MM.1S (cell line): ENCODE data around the gene SLC9B1.

Experiments
- DNase-seq: peaks from one replicate; pipeline ENCODE4 v3.0.0-alpha.2; 2015
- H2AFZ ChIP-seq: fragments of 300-600 bp; sonication (generic); 2 replicates; pipeline ENCODE4 v1.6.0; 2016; ENCODE audit warnings: antibody characterized with exemption, low read length
- H3F3A ChIP-seq: fragments of 300-600 bp; sonication (generic); 2 replicates; pipeline ENCODE4 v1.6.1; 2016; ENCODE audit warnings: mild to moderate bottlenecking, antibody characterized with exemption, low read length, moderate library complexity, mixed read lengths; ENCODE audit not compliant: insufficient read depth
- H3K27ac ChIP-seq: fragments of 300-600 bp; sonication (generic); 2 replicates; pipeline ENCODE4 v1.5.1; 2016; ENCODE audit warnings: mild to moderate bottlenecking, low read length
- H3K27me3 ChIP-seq: fragments of 300-600 bp; sonication (generic); replicated peaks from 2 replicates; pipeline ENCODE4 v1.6.0; 2016; ENCODE audit warnings: low read length; ENCODE audit not compliant: insufficient read depth
- H3K36me3 ChIP-seq: fragments of 300-600 bp; sonication (generic); replicated peaks from 2 replicates; pipeline ENCODE4 v1.6.1; 2016; ENCODE audit warnings: mild to moderate bottlenecking, low read length, mixed read lengths; ENCODE audit not compliant: insufficient read depth
- H3K4me1 ChIP-seq: fragments of 300-600 bp; sonication (generic); 2 replicates; pipeline ENCODE4 v1.6.1; 2016; ENCODE audit warnings: low read length, mixed read lengths
- H3K4me2 ChIP-seq: fragments of 300-600 bp; sonication (generic); 2 replicates; pipeline ENCODE4 v1.6.0; 2016; ENCODE audit warnings: low read depth, low read length
- H3K4me3 ChIP-seq: fragments of 300-600 bp; sonication (generic); 2 replicates; pipeline ENCODE4 v1.5.1; 2016; ENCODE audit warnings: low read length, mixed read lengths
- H3K79me2 ChIP-seq: fragments of 300-600 bp; sonication (generic); 2 replicates; pipeline ENCODE4 v1.6.1; 2016; ENCODE audit warnings: mixed run types, low read length, mixed read lengths
- H3K9ac ChIP-seq: fragments of 300-600 bp; sonication (generic); 2 replicates; pipeline ENCODE4 v1.6.1; 2016; ENCODE audit warnings: low read length, mixed read lengths
- H3K9me2 ChIP-seq: fragments of 300-600 bp; sonication (generic); replicated peaks from 2 replicates; pipeline ENCODE4 v1.6.1; 2016; ENCODE audit warnings: mild to moderate bottlenecking, low read length, mixed read lengths; ENCODE audit not compliant: insufficient read depth
- H3K9me3 ChIP-seq: fragments of 300-600 bp; sonication (generic); replicated peaks from 2 replicates; pipeline ENCODE4 v1.6.1; 2016; ENCODE audit warnings: mild to moderate bottlenecking, low read length, mixed read lengths; ENCODE audit not compliant: insufficient read depth
- H4K20me1 ChIP-seq: fragments of 300-600 bp; sonication (generic); 2 replicates; pipeline ENCODE4 v1.6.1; 2016; ENCODE audit warnings: mild to moderate bottlenecking, low read length, moderate library complexity, mixed read lengths; ENCODE audit not compliant: insufficient read depth
- CTCF ChIP-seq: fragments of 300-600 bp; sonication (generic); IDR thresholded peaks from 2 replicates; pipeline ENCODE4 v1.5.1; 2016; ENCODE audit warnings: antibody characterized with exemption, low read length, mixed read lengths
- EZH2 ChIP-seq: fragments of 300-600 bp; sonication (generic); optimal IDR thresholded peaks from 2 replicates; pipeline ENCODE3; 2017; ENCODE audit warnings: low read depth, mild to moderate bottlenecking, antibody characterized with exemption, low read length, mixed read lengths
- EZH2phosphoT487 ChIP-seq: fragments of 300-600 bp; sonication (generic); IDR thresholded peaks from 2 replicates; pipeline ENCODE4 v1.6.1; 2018; ENCODE audit warnings: antibody characterized with exemption, low read length

The SLC9B1 gene

GRCh38 chr4:103054030-103054429 lies 34.5 kb upstream of the SLC9B1 start:
- no peak for TF ChIP-seq EZH2
- TF ChIP-seq EZH2phosphoT487, result no peak
- no peak for TF ChIP-seq CTCF
- Histone ChIP-seq H3K9me2 (no peaks in the 10 kb centered on the region), H3K27me3 (no peaks in the 10 kb centered on the region), H3K4me1 (no peaks in the 10 kb centered on the region), H3K79me2 (no peaks in the 10 kb centered on the region), H3K4me3 (no peak overlapping the region), H3K9me3 (no peaks in the 10 kb centered on the region), H3F3A (no peaks in the 10 kb centered on the region), H3K9ac (no peak overlapping the region), H3K27ac (no peak overlapping the region), H4K20me1 (no peaks in the 10 kb centered on the region), H2AFZ (no peak overlapping the region), H3K36me3 (0 out of 2 replicates have a peak, but pooled peaks cover 3% of the 10 kb centered on the region), H3K4me2 (no peak overlapping the region)
- no peak for DNase-seq

GRCh38 chr4:103052779-103053178 lies 33.3 kb upstream of the SLC9B1 start:
- Histone ChIP-seq H3K4me1 (no peaks in the 10 kb centered on the region), H3K27ac (no peak overlapping the region), H3K36me3 (0 out of 2 replicates have a peak, but pooled peaks cover 3% of the 10 kb centered on the region), H3K27me3 (no peaks in the 10 kb centered on the region), H3K9ac (no peak overlapping the region), H3F3A (no peaks in the 10 kb centered on the region), H2AFZ (no peak overlapping the region), H3K79me2 (no peaks in the 10 kb centered on the region), H3K9me3 (no peaks in the 10 kb centered on the region), H3K9me2 (no peaks in the 10 kb centered on the region), H4K20me1 (no peaks in the 10 kb centered on the region), H3K4me3 (no peak overlapping the region), H3K4me2 (no peak overlapping the region)
- DNase-seq, result no peak
- TF ChIP-seq EZH2 (no peak), EZH2phosphoT487 (no peak), CTCF (no peak)

- no peaks in the 10 kb centered on the region for H3K9me2 ChIP-seq
- H2AFZ ChIP-seq, result no peak overlapping the region
- H3K79me2 ChIP-seq, result no peaks in the 10 kb centered on the region
- H3K4me3 ChIP-seq, result no peak overlapping the region
- no peak overlapping the region for H3K27ac ChIP-seq
- no peak overlapping the region for H3K9ac ChIP-seq
- H3K27me3 ChIP-seq, result no peaks in the 10 kb centered on the region
- H3K36me3 ChIP-seq, result 0 out of 2 replicates have a peak, but pooled peaks cover 3% of the 10 kb centered on the region
- H3K4me2 ChIP-seq, result no peak overlapping the region
- H3K4me1 ChIP-seq, result no peaks in the 10 kb centered on the region
- no peaks in the 10 kb centered on the region for H3F3A ChIP-seq
- no peaks in the 10 kb centered on the region for H4K20me1 ChIP-seq
- TF ChIP-seq EZH2phosphoT487 (no peak), CTCF (no peak), EZH2 (no peak)
- no peaks in the 10 kb centered on the region for H3K9me3 ChIP-seq
- DNase-seq, result no peak
Measured at GRCh38 chr4:103052145-103052544, 32.6 kb upstream of the SLC9B1 start.
